Right lobe of liver (tissue), 6 donors: ENCODE results near the gene TNFRSF25. TPM values are rescaled to one million over a fixed set of nuclear protein-coding genes. Genes with fewer than 3 reads are reported as not detected.

Experiments
- ATAC-seq, 4 donors: fragments of 200-7000 bp; cut with Tn5 transposase; one replicate each; pipeline ENCODE4 v1.9.1; 2020; ENCODE audit warnings: mild to moderate bottlenecking in 4 of 4, moderate library complexity in 4 of 4
- DNase-seq, 3 donors: peaks; one replicate each; pipeline ENCODE4 v3.0.0-alpha.2; 2020
- H3K27ac ChIP-seq, 3 donors: fragments of 200-600 bp; one replicate each; pipeline ENCODE4 v1.8.0; 2022
- H3K27me3 ChIP-seq, 2 donors: fragments of 200-600 bp; one replicate each; pipeline ENCODE4 v1.8.0; 2022
- H3K36me3 ChIP-seq, 4 donors: fragments of 200-600 bp; sonication (generic) in 1 of 4; one replicate each; pipeline versions ENCODE4 v1.5.1 to v1.8.0; 2017 to 2022; ENCODE audit warnings: control low read depth in 1 of 4
- H3K4me1 ChIP-seq, 4 donors: fragments of 200-600 bp; sonication (generic) in 1 of 4; one replicate each; pipeline versions ENCODE4 v1.5.1 to v1.8.0; 2017 to 2022; ENCODE audit warnings: control low read depth in 1 of 4
- H3K4me3 ChIP-seq, 3 donors: fragments of 200-600 bp; one replicate each; pipeline ENCODE4 v1.8.0; 2022
- H3K9me3 ChIP-seq, 4 donors: fragments of 200-600 bp; sonication (generic) in 1 of 4; one replicate each; pipeline versions ENCODE4 v1.5.1 to v1.8.0; 2017 to 2022; ENCODE audit warnings: control low read depth in 1 of 4
- CTCF ChIP-seq, 4 donors: fragments of 200-600 bp in 3 of 4; fragments of 450-650 bp in 1 of 4; IDR thresholded peaks; one replicate each; pipeline versions ENCODE4 v1.5.1 to v1.8.0; 2016 to 2022; ENCODE audit warnings: antibody characterized with exemption in 4 of 4, mild to moderate bottlenecking in 2 of 4
- POLR2A ChIP-seq: fragments of 450-650 bp; IDR thresholded peaks from one replicate; pipeline ENCODE4 v1.6.1; 2017; ENCODE audit warnings: antibody characterized with exemption, mild to moderate bottlenecking
- WGBS: methylation state at CpG from one replicate; pipeline ENCODE4 v1.1.6; 2018; ENCODE audit warnings: low coverage, low lambda C conversion rate; ENCODE audit not compliant: insufficient coverage; ENCODE audit errors: missing lambda C conversion rate; 5-methylcytosine and 5-hydroxymethylcytosine counted together
- intact Hi-C, 2 donors: fragments of 100-400 bp; cut with DNase I; formaldehyde crosslinking; loops; one replicate each; pipeline versions ENCODE4 v1.11.2 to v1.14.1; 2022
- total RNA-seq, 6 experiments: library from RNA; depleted of rRNA in 2 of 6; stranded (reverse); fragments of >200 nt in 2 of 6; fragmentation: NEBNext Ultra II Directional in 3 of 6; extraction: Animal tissue kit (Norgen Biotek cat#: 25700) in 3 of 6; gene quantifications; one replicate each; pipeline versions ENCODE4 v1.1.0 to v1.2.4, GENCODE V29; 2016 to 2023
- donor health status: DM: no; HTN: yes; CAD: no.
- donor health status: DM: no; HTN: no; CAD: no.
- donor health status: DM: no; HTN: no; CAD: no.
- donor health status: DM: no; HTN: yes; CAD: no.
- donor health status: DM: no; HTN: yes; CAD: no.

TNFRSF25 gene
- total RNA-seq, 6 experiments from 2014 or later: 1.1 to 3.2 (median 2.1) TPM

- peak in 1 of 3 donors; percentile 41 for DNase-seq
- no peak for TF ChIP-seq CTCF (IDR thresholded peaks at IDR 0.05)
- no peak for TF ChIP-seq POLR2A
- Histone ChIP-seq H3K9me3 (no peaks in the 10 kb centered on the region), H3K27me3 (no peaks in the 10 kb centered on the region), H3K27ac (no peak overlapping the region), H3K4me3 (no peak overlapping the region), H3K4me1 (no peaks in the 10 kb centered on the region), H3K36me3 (no peaks in the 10 kb centered on the region)
- intact Hi-C loops: no loop called here
- no peak for ATAC-seq
- WGBS: 80% methylated on average over 1 of the region's 12 CpGs
Measured at GRCh38 chr1:6507461-6507911, 41.5 kb upstream of the TNFRSF25 start.

GRCh38 chr1:6507037-6507428, 41.1 kb upstream of the TNFRSF25 start:
- TF ChIP-seq CTCF (IDR thresholded peaks at IDR 0.05): no peak
- no peak for TF ChIP-seq POLR2A
- H3K4me3 ChIP-seq: no peak overlapping the region
- no peaks in the 10 kb centered on the region for H3K36me3 ChIP-seq
- no peaks in the 10 kb centered on the region for H3K4me1 ChIP-seq
- no peak overlapping the region for H3K27ac ChIP-seq
- no peak for ATAC-seq
- WGBS: 54% methylated on average over 6 of the region's 7 CpGs
- no peaks in the 10 kb centered on the region for H3K27me3 ChIP-seq
- H3K9me3 ChIP-seq: no peaks in the 10 kb centered on the region
- no peak for DNase-seq
- intact Hi-C loops: no loop called here

- intact Hi-C loops: no loop called here
- no peaks in the 10 kb centered on the region for H3K4me1 ChIP-seq
- H3K27ac ChIP-seq: no peak overlapping the region
- H3K27me3 ChIP-seq: no peaks in the 10 kb centered on the region
- DNase-seq (peak in 1 of 3 donors; percentile 39), ATAC-seq (no peak)
- 64% methylated on average over 7 of the region's 31 CpGs for WGBS
- no peak for TF ChIP-seq POLR2A
- no peak for TF ChIP-seq CTCF (IDR thresholded peaks at IDR 0.05)
- H3K36me3 ChIP-seq: no peaks in the 10 kb centered on the region
- no peak overlapping the region for H3K4me3 ChIP-seq
- no peaks in the 10 kb centered on the region for H3K9me3 ChIP-seq
Measured at GRCh38 chr1:6506210-6507036, 40.5 kb upstream of the TNFRSF25 start.

GRCh38 chr1:6505367-6506209, 39.6 kb upstream of the TNFRSF25 start:
- WGBS: 83% methylated on average over 12 of the region's 31 CpGs
- H3K9me3 ChIP-seq: no peaks in the 10 kb centered on the region
- no peak overlapping the region for H3K27ac ChIP-seq
- intact Hi-C loops: no loop called here
- H3K4me3 ChIP-seq: no peak overlapping the region
- no peak for TF ChIP-seq POLR2A
- no peak for TF ChIP-seq CTCF (IDR thresholded peaks at IDR 0.05)
- no peaks in the 10 kb centered on the region for H3K36me3 ChIP-seq
- ATAC-seq (no peak), DNase-seq (peak in 1 of 3 donors; percentile 49)
- H3K4me1 ChIP-seq: no peaks in the 10 kb centered on the region
- no peaks in the 10 kb centered on the region for H3K27me3 ChIP-seq
